GM12864 (cell line): Measurements from ENCODE around the gene FSCN2.

Source experiments
- DNase-seq: peaks from one replicate; pipeline ENCODE4 v3.0.0-alpha.2; 2011; ENCODE audit warnings: low read depth
- H3K4me3 ChIP-seq: 2 replicates; pipeline ENCODE4 v1.5.1; 2011; ENCODE audit warnings: mild to moderate bottlenecking, low read depth, low read length, control low read depth
- TF ChIP-seq, protein P1 (sequence below): IDR thresholded peaks from 2 replicates; pipeline ENCODE4 v1.5.1; 2011; ENCODE audit warnings: low read depth, mild to moderate bottlenecking, moderate library complexity, low read length, control low read depth, inconsistent platforms; ENCODE audit errors: missing control alignments

The FSCN2 gene

DNA sequence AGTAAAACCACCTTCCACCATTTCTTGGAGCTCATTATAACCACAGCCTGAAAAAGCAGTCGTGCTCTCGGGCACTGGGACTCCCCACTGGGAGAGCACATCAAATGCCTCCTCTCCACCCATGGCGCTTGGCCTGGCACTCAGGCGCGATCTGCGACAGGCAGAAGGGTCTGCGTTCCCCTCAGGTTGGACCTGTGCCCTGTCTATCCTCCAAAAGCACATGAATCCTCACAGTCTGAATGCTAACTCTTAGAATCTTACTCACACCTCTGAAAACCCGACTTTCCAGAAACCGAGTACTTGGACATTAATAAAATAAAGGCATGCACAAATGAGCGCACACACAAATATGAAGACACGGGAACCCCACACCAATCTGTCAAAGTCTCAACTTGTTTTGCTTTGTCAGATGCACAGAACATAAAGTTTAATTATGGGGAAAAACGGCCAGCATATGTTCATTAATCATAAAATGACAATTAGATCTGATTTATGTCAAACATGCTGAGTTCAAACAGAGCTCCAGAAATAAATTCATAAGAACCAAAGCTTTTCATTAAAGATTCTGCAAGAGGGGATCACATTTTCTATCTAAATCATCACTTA is 44.5 kb downstream of the FSCN2 start:
- TF ChIP-seq, protein P1, sequence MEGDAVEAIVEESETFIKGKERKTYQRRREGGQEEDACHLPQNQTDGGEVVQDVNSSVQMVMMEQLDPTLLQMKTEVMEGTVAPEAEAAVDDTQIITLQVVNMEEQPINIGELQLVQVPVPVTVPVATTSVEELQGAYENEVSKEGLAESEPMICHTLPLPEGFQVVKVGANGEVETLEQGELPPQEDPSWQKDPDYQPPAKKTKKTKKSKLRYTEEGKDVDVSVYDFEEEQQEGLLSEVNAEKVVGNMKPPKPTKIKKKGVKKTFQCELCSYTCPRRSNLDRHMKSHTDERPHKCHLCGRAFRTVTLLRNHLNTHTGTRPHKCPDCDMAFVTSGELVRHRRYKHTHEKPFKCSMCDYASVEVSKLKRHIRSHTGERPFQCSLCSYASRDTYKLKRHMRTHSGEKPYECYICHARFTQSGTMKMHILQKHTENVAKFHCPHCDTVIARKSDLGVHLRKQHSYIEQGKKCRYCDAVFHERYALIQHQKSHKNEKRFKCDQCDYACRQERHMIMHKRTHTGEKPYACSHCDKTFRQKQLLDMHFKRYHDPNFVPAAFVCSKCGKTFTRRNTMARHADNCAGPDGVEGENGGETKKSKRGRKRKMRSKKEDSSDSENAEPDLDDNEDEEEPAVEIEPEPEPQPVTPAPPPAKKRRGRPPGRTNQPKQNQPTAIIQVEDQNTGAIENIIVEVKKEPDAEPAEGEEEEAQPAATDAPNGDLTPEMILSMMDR: no peak
- DNase-seq: no peak
- no peak overlapping the region for H3K4me3 ChIP-seq

DNA sequence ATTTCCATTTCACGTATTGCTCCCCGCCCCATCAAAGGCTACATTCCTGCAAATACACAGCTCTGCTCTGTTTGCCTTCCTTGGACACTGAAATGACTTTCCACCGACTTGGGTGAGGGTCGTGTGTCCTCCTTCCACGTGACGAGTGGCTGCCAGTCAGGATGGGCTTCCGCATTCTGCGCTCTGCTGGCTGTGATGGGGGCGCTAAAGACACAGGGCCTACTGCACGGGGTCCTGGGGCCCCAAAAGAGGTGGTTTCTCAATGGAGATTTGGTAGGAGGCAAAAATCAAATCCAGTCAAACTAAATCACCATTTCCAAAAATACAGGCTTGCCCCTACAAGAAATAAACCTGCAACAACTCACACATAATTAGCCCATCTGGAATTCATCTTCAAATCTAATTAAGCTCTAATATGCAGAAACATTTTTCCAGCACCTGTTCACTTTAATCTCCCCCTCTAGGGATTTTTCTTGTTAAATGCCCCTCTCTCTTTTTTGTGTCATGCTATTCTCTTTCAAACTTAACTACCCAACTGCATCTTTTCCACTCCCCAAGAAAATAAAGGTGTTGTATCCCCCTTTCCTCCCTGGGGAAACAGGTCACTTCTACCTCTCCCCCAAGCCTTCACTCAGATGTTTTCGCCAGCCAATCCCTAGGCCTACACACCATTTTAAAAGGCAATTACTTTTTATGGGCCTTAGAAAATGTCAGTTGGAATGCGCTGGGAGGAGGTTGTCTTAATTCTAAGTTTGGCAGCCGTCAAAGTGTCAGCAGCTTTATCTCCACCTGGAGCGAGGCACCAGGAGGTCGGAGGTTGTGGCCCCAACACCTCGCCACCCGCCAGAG is 45.8 kb downstream of the FSCN2 start:
- no peak for DNase-seq
- TF ChIP-seq, protein P1: no peak

GRCh38 chr17:81574643-81574956 is 46.4 kb downstream of the FSCN2 start:
- H3K4me3 ChIP-seq: no peak overlapping the region
- TF ChIP-seq, protein P1: no peak
- no peak for DNase-seq

More for the DNA sequence above, 45.8 kb downstream of the FSCN2 start:
- no peak overlapping the region for H3K4me3 ChIP-seq

DNA sequence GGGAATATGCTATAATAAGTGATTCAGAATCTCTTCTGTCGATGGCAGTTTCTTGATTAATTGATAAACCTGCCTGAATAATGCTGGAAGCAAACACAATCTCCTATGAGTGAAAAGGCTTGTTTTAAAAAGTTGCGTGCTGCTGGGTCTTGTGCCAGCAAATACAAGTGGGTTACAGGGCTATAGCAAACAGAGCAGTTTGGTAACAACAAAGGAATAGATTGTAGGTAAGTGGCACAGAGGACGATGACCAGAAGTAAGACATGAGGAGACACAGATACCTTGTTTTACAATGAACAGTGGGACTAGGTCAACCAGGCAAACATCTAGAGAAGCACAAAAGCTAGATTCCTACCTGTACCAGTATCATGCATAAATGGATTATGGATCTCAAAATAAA is 47.7 kb downstream of the FSCN2 start:
- DNase-seq: no peak
- TF ChIP-seq, protein P1: no peak
- no peak overlapping the region for H3K4me3 ChIP-seq

DNA sequence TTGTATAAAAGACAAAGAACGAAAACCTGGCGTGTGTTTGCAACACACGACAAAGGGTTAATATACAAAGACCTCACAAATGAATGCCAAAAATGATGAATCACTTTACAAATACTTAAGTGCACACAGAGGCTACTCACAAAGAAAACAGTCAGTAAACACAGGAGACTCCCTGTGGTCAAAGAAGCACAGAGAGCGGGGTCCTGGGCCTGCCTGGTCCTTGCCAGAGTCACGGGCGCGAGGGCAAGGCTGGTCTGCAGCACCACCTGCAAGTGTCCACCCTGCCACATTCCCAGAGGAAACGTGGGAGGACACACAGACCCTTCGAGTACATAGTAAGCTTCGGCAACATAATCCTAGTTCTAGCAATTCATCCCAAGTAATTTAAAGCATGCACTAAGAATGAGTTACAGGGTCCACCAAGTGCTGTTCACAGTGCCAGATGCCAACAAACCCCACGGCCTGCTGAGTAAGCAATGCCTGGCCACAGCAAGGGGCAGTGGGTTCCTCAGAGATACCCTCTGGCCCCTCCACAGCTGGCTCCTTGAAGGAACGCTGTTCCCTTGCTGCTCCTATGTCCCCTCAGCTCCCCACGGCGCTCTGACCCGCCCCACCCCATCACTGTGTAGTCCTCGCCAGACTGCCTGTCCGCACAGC is 48.6 kb downstream of the FSCN2 start:
- H3K4me3 ChIP-seq: no peak overlapping the region
- TF ChIP-seq, protein P1: no peak
- no peak for DNase-seq

DNA sequence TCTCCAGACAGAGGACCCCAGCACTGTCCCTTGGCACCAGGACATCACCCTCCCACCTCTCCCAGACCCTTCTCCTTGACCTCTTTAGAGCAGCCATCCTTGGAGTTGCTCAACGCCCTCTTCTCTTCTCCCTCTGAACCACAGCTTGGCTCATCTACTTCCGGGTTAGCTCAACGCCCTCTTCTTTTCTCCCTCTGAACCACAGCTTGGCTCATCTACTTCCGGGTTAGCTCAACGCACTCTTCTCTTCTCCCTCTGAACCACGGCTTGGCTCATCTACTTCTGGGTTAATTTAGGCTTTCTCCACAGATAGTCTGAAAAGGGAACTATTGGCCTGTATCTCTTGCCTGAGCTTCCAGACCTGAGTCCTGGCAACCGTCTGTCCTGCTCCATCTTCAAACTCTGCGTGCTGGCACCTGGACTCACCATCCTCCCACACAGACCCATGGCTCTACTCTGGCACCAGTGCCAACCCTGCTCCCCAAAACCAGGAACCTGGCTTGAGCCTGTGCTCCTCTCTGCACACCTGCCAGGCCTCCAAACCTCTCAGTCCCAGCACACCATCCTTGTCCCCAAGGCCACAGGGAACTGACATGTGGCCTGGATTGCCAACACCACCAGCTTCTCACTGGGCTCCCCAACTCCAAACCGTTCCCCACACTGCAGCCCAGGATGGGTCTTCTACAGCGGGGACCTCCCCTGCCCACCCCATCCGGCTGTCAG is 49.3 kb downstream of the FSCN2 start:
- TF ChIP-seq, protein P1: no peak
- no peak for DNase-seq

More for the DNA sequence above, 49.3 kb downstream of the FSCN2 start:
- no peak overlapping the region for H3K4me3 ChIP-seq
